K562 treated with DMSO at 1 percent for 4 hours (cell line): Measurements from ENCODE around the gene ALB. TPM values are rescaled to one million over a fixed set of nuclear protein-coding genes. Genes with fewer than 3 reads are reported as not detected.

Experiments used
- total RNA-seq: library from RNA; unstranded; fragments of 300-600 nt; gene quantifications from 2 replicates; pipeline ENCODE4 v1.2.3, GENCODE V29; 2022; ENCODE audit not compliant: insufficient read depth

The ALB gene
- total RNA-seq = 0.50 TPM in 1 of 2 replicates, not detected in the other

DNA sequence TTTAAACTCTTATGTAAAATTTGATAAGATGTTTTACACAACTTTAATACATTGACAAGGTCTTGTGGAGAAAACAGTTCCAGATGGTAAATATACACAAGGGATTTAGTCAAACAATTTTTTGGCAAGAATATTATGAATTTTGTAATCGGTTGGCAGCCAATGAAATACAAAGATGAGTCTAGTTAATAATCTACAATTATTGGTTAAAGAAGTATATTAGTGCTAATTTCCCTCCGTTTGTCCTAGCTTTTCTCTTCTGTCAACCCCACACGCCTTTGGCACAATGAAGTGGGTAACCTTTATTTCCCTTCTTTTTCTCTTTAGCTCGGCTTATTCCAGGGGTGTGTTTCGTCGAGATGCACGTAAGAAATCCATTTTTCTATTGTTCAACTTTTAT, at the start of gene ALB:
Gene ALB, plus strand, starts transcription at position 246 of the 400 bp plus-strand sequence. Its CDS starts 41 bp downstream, at position 287.

DNA sequence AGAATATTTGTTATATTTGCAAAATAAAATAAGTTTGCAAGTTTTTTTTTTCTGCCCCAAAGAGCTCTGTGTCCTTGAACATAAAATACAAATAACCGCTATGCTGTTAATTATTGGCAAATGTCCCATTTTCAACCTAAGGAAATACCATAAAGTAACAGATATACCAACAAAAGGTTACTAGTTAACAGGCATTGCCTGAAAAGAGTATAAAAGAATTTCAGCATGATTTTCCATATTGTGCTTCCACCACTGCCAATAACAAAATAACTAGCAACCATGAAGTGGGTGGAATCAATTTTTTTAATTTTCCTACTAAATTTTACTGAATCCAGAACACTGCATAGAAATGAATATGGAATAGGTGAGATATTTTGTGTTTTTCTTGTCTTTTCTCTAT, 31.9 kb downstream of the ALB start, which contains the start of gene AFP:
Gene AFP, plus strand, starts transcription at position 238 of the 400 bp plus-strand sequence. Its CDS starts 42 bp downstream, at position 280.

Other genes with a start within 250 kb of the ALB start
- gene ANKRD17, start 145.5 kb upstream of the ALB start, total RNA-seq = 23.5 and 24.4 TPM in 2 replicates
- gene AFP, start 31.9 kb downstream of the ALB start, total RNA-seq = 5.5 TPM in 2 replicates
- not detected in 2 replicates for gene AFM, start 77.5 kb downstream of the ALB start, total RNA-seq
- gene RASSF6, start 216.1 kb downstream of the ALB start, total RNA-seq = not detected in 2 replicates